D341Med (cell line): ENCODE measurements around the gene CSF1R.

Experiments used
- DNase-seq: peaks from one replicate; pipeline ENCODE4 v3.0.0; 2012; ENCODE audit warnings: low spot score

The CSF1R gene

GRCh38 chr5:150120617-150121447 is 34.5 kb upstream of the CSF1R start:
- no peak for DNase-seq

- DNase-seq = no peak
Measured at GRCh38 chr5:150120062-150120441, 33.7 kb upstream of the CSF1R start.

- DNase-seq = no peak
Measured at GRCh38 chr5:150119421-150120061, 33.2 kb upstream of the CSF1R start.

GRCh38 chr5:150118561-150119229 is 32.3 kb upstream of the CSF1R start:
- no peak for DNase-seq

- no peak for DNase-seq
Measured at GRCh38 chr5:150117945-150118560, 31.7 kb upstream of the CSF1R start.

GRCh38 chr5:150116667-150117400 is 30.5 kb upstream of the CSF1R start:
- no peak for DNase-seq

- no peak for DNase-seq
Measured at GRCh38 chr5:150114773-150115408, 28.5 kb upstream of the CSF1R start.

- DNase-seq = no peak
Measured at GRCh38 chr5:150114102-150114641, 27.8 kb upstream of the CSF1R start.

- peak; percentile 23 for DNase-seq
Measured at GRCh38 chr5:150113047-150113744, 26.8 kb upstream of the CSF1R start.

GRCh38 chr5:150112201-150113046 is 26.1 kb upstream of the CSF1R start:
- DNase-seq = no peak

- DNase-seq = no peak
Measured at GRCh38 chr5:150111122-150111521, 24.8 kb upstream of the CSF1R start.

- DNase-seq = no peak
Measured at GRCh38 chr5:150109921-150110320, 23.6 kb upstream of the CSF1R start.

- no peak for DNase-seq
Measured at GRCh38 chr5:150108711-150109514, 22.6 kb upstream of the CSF1R start.

- no peak for DNase-seq
Measured at GRCh38 chr5:150107909-150108447, 21.6 kb upstream of the CSF1R start.

- no peak for DNase-seq
Measured at GRCh38 chr5:150106674-150107426, 20.5 kb upstream of the CSF1R start.

GRCh38 chr5:150105928-150106615 is 19.7 kb upstream of the CSF1R start:
- no peak for DNase-seq

GRCh38 chr5:150104550-150104870 is 18.2 kb upstream of the CSF1R start:
- DNase-seq = no peak
